Measurements from ENCODE around the gene CNKSR3. TPM values are rescaled to one million over a fixed set of nuclear protein-coding genes. Genes with fewer than 3 reads are reported as not detected.
A peak's percentile ranks its signal among the peaks of the same experiment; 100 is the strongest.

Gene CNKSR3
- total and polyA plus RNA-seq, 2 donors from 2014 or later, result 13.8 to 63.1 TPM

DNA sequence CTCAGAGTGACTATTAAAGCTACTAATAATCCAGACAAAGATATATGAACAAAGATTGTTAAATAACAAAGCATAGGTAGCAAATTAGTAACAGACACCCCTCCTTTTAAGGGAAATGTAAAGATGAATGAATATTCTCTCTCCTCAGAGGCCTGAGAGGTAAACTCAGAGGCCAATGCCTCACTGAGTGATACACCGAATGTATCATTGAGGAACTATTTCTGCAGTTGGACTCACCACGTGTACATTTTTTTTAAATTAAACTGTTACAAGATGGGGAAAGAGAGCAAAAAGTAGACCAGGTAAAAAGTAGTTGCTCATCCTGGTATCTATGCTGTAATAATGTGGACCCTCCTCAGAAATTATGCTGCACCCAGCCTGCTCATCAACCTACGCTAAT, 81.6 kb downstream of the CNKSR3 start:
- FAIRE-seq (no peak), DNase-seq (no peak)
- Histone ChIP-seq H3K27me3 (ENCODE audit: control insufficient read depth, insufficient read depth, low read length) (no peaks in the 10 kb centered on the region), H3K27ac (ENCODE audit: low read depth in 2 of 2, low read length in 2 of 2) (no peak overlapping the region), H3K9ac (ENCODE audit: low read length in 3 of 3) (no peak overlapping the region), H3K4me1 (ENCODE audit: control insufficient read depth in 2 of 3, insufficient read depth in 2 of 3, low read depth in 1 of 3, low read length in 3 of 3) (peaks cover 0 to 15% (median 9%) of the 10 kb centered on the region in 3 donors), H3K9me3 (ENCODE audit: control insufficient read depth in 2 of 3, insufficient read depth in 1 of 3, low read length in 3 of 3) (no peaks in the 10 kb centered on the region), H3K4me3 (ENCODE audit: low read length in 3 of 3) (no peak overlapping the region), H3K36me3 (ENCODE audit: control insufficient read depth in 2 of 3, insufficient read depth in 3 of 3, low read length in 3 of 3) (peaks cover 12 to 27% (median 21%) of the 10 kb centered on the region in 3 donors)
- intact Hi-C loops (cut with DNase I), result no loop called here
- no peak for TF ChIP-seq CTCF (IDR thresholded peaks at IDR 0.05; ENCODE audit: borderline replicate concordance, extremely low read depth, insufficient read depth)

DNA sequence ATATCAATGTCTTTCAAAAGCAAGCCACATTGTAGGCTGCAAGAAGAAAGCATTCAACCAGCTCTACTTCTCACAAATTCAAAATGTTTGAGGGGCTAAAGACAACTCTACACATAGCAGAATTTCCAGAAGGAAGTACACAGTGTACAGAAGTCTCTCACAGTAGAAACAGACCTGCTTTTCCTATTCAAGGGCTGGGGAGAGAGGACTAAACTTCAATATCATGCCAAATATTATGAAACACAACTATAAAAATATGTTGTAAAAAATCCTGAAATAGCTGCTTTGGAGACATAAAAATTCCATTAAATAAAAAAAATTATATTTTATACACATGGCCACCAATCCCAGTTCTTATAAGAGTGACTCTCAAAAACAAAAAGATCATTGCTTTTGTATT, 83.0 kb downstream of the CNKSR3 start:
- Histone ChIP-seq H3K4me1 (ENCODE audit: control insufficient read depth in 2 of 3, insufficient read depth in 2 of 3, low read depth in 1 of 3, low read length in 3 of 3) (peaks cover 0 to 15% (median 3%) of the 10 kb centered on the region in 3 donors), H3K36me3 (ENCODE audit: control insufficient read depth in 2 of 3, insufficient read depth in 3 of 3, low read length in 3 of 3) (peaks cover 12 to 27% (median 21%) of the 10 kb centered on the region in 3 donors), H3K27me3 (ENCODE audit: control insufficient read depth, insufficient read depth, low read length) (no peaks in the 10 kb centered on the region), H3K9me3 (ENCODE audit: control insufficient read depth in 2 of 3, insufficient read depth in 1 of 3, low read length in 3 of 3) (no peaks in the 10 kb centered on the region), H3K4me3 (ENCODE audit: low read length in 3 of 3) (no peak overlapping the region), H3K27ac (ENCODE audit: low read depth in 2 of 2, low read length in 2 of 2) (no peak overlapping the region), H3K9ac (ENCODE audit: low read length in 3 of 3) (no peak overlapping the region)
- intact Hi-C loops (cut with DNase I), result no loop called here
- DNase-seq (no peak), FAIRE-seq (peak; percentile 57)
- no peak for TF ChIP-seq CTCF (IDR thresholded peaks at IDR 0.05; ENCODE audit: borderline replicate concordance, extremely low read depth, insufficient read depth)

GRCh38 chr6:154426997-154427396, 83.5 kb downstream of the CNKSR3 start:
- FAIRE-seq, result no peak
- TF ChIP-seq CTCF (IDR thresholded peaks at IDR 0.05; ENCODE audit: borderline replicate concordance, extremely low read depth, insufficient read depth), result no peak
- no peak overlapping the region for H3K27ac ChIP-seq (ENCODE audit: low read depth in 2 of 2, low read length in 2 of 2)
- H3K4me3 ChIP-seq (ENCODE audit: low read length in 3 of 3), result no peak overlapping the region
- H3K36me3 ChIP-seq (ENCODE audit: control insufficient read depth in 2 of 3, insufficient read depth in 3 of 3, low read length in 3 of 3), result peaks cover 12 to 27% (median 21%) of the 10 kb centered on the region in 3 donors
- H3K27me3 ChIP-seq (ENCODE audit: control insufficient read depth, insufficient read depth, low read length), result no peaks in the 10 kb centered on the region
- H3K9ac ChIP-seq (ENCODE audit: low read length in 3 of 3), result no peak overlapping the region
- H3K4me1 ChIP-seq (ENCODE audit: control insufficient read depth in 2 of 3, insufficient read depth in 2 of 3, low read depth in 1 of 3, low read length in 3 of 3), result peaks cover 0 to 15% (median 3%) of the 10 kb centered on the region in 3 donors
- H3K9me3 ChIP-seq (ENCODE audit: control insufficient read depth in 2 of 3, insufficient read depth in 1 of 3, low read length in 3 of 3), result no peaks in the 10 kb centered on the region
- no peak for DNase-seq
- intact Hi-C loops (cut with DNase I), result no loop called here

GRCh38 chr6:154425034-154425433, 85.5 kb downstream of the CNKSR3 start:
- intact Hi-C loops (cut with DNase I), result no loop called here
- Histone ChIP-seq H3K9me3 (ENCODE audit: control insufficient read depth in 2 of 3, insufficient read depth in 1 of 3, low read length in 3 of 3) (no peaks in the 10 kb centered on the region), H3K4me1 (ENCODE audit: control insufficient read depth in 2 of 3, insufficient read depth in 2 of 3, low read depth in 1 of 3, low read length in 3 of 3) (peaks cover 0 to 9% (median 3%) of the 10 kb centered on the region in 3 donors), H3K4me3 (ENCODE audit: low read length in 3 of 3) (no peak overlapping the region), H3K36me3 (ENCODE audit: control insufficient read depth in 2 of 3, insufficient read depth in 3 of 3, low read length in 3 of 3) (peaks cover 10 to 37% (median 24%) of the 10 kb centered on the region in 3 donors), H3K27ac (ENCODE audit: low read depth in 2 of 2, low read length in 2 of 2) (no peak overlapping the region), H3K27me3 (ENCODE audit: control insufficient read depth, insufficient read depth, low read length) (no peaks in the 10 kb centered on the region), H3K9ac (ENCODE audit: low read length in 3 of 3) (no peak overlapping the region)
- DNase-seq (no peak), FAIRE-seq (no peak)
- TF ChIP-seq CTCF (IDR thresholded peaks at IDR 0.05; ENCODE audit: borderline replicate concordance, extremely low read depth, insufficient read depth), result no peak

Measured in kidney (tissue), 14 donors.